SK-N-SH (cell line): ENCODE data around the gene SMYD3. TPM values are rescaled to one million over a fixed set of nuclear protein-coding genes. Genes with fewer than 3 reads are reported as not detected.
A peak's percentile ranks its signal among the peaks of the same experiment; 100 is the strongest.

Source experiments
- CTCF ChIA-PET: fragments of 300-600, 350-600 bp; formaldehyde crosslinking; extraction: SDS; loops from one replicate; lab custom pipeline; 2021; lab: Yijun Ruan, JAX
- POLR2A ChIA-PET: fragments of 350-600 bp; sonication (Branson Sonifier 250); formaldehyde crosslinking; extraction: SDS; loops from one replicate; lab custom pipeline; 2020; ENCODE audit warnings: antibody characterized with exemption, inconsistent platforms; lab: Yijun Ruan, JAX
- DNase-seq: peaks from one replicate; pipeline ENCODE4 v3.0.0; 2012
- H2AFZ ChIP-seq: fragments of 200-600 bp; sonication (generic); 2 replicates; pipeline ENCODE4 v1.8.1; 2016; ENCODE audit warnings: antibody characterized with exemption, mild to moderate bottlenecking, low read depth
- H3F3A ChIP-seq: fragments of 200-600 bp; sonication (generic); replicated peaks from 2 replicates; pipeline ENCODE3; 2016; ENCODE audit warnings: antibody characterized with exemption, mild to moderate bottlenecking; ENCODE audit not compliant: insufficient read depth
- H3K27ac ChIP-seq, 2 experiments: fragments of 200-500 bp in 1 of 2; fragments of 200-600 bp in 1 of 2; sonication (Bioruptor generic) in 1 of 2; sonication (generic), shearing (Covaris generic) in 1 of 2; 2 replicates each; pipeline versions ENCODE4 v1.5.1 to v1.6.1; 2014 to 2016; ENCODE audit warnings: low read depth in 2 of 2, inconsistent platforms in 1 of 2, low read length in 1 of 2, mild to moderate bottlenecking in 1 of 2, mixed read lengths in 1 of 2
- H3K27me3 ChIP-seq: fragments of 200-600 bp; sonication (generic), shearing (Covaris generic); 2 replicates; pipeline ENCODE4 v1.6.1; 2016; ENCODE audit warnings: mixed run types; ENCODE audit not compliant: insufficient read depth
- H3K36me3 ChIP-seq, 2 experiments: fragments of 200-500 bp in 1 of 2; fragments of 200-600 bp in 1 of 2; sonication (Bioruptor generic) in 1 of 2; sonication (generic) in 1 of 2; replicated peaks in 1 of 2; 2 replicates each; pipeline versions ENCODE3 to v1.5.1; 2014 to 2016; ENCODE audit warnings: low read length in 1 of 2, mild to moderate bottlenecking in 1 of 2; ENCODE audit not compliant: insufficient read depth in 2 of 2, control insufficient read depth in 1 of 2
- H3K4me1 ChIP-seq, 2 experiments: fragments of 200-500 bp in 1 of 2; fragments of 200-600 bp in 1 of 2; sonication (Bioruptor generic) in 1 of 2; sonication (generic), shearing (Covaris generic) in 1 of 2; 2 replicates each; pipeline versions ENCODE4 v1.5.1 to v1.6.1; 2014 to 2016; ENCODE audit warnings: low read depth in 1 of 2, low read length in 1 of 2, mixed run types in 1 of 2; ENCODE audit not compliant: insufficient read depth in 2 of 2, control insufficient read depth in 1 of 2
- H3K4me2 ChIP-seq: fragments of 200-600 bp; sonication (generic), shearing (Covaris generic); 2 replicates; pipeline ENCODE4 v1.6.1; 2017; ENCODE audit warnings: mixed run types
- H3K4me3 ChIP-seq, 2 experiments: fragments of 200-500 bp in 1 of 2; fragments of 200-600 bp in 1 of 2; sonication (Bioruptor generic) in 1 of 2; sonication (generic), shearing (Covaris generic) in 1 of 2; 2 replicates each; pipeline versions ENCODE4 v1.5.1 to v1.8.1; 2014 to 2016; ENCODE audit warnings: low read depth in 2 of 2, inconsistent platforms in 1 of 2, low read length in 1 of 2, mild to moderate bottlenecking in 1 of 2, mixed read lengths in 1 of 2, moderate library complexity in 1 of 2
- H3K79me2 ChIP-seq: fragments of 200-600 bp; sonication (generic); 2 replicates; pipeline ENCODE4 v1.8.1; 2017; ENCODE audit warnings: mild to moderate bottlenecking; ENCODE audit not compliant: insufficient read depth
- H3K9ac ChIP-seq: fragments of 200-600 bp; sonication (generic); 2 replicates; pipeline ENCODE4 v1.6.1; 2017; ENCODE audit warnings: mixed run types
- H3K9me2 ChIP-seq: fragments of 200-600 bp; sonication (generic); 2 replicates; pipeline ENCODE4 v1.6.1; 2017; ENCODE audit warnings: mixed run types
- H3K9me3 ChIP-seq: fragments of 200-600 bp; sonication (generic); 2 replicates; pipeline ENCODE4 v1.6.1; 2017; ENCODE audit warnings: mixed run types, mild to moderate bottlenecking, moderate library complexity
- H4K20me1 ChIP-seq: fragments of 200-600 bp; sonication (generic); 2 replicates; pipeline ENCODE4 v1.6.1; 2017; ENCODE audit warnings: mild to moderate bottlenecking, mixed run types; ENCODE audit not compliant: insufficient read depth
- CHD2 ChIP-seq: fragments of 150-350 bp; IDR thresholded peaks from 2 replicates; pipeline ENCODE4 v1.6.1; 2018; ENCODE audit warnings: low read length; ENCODE audit not compliant: partially characterized antibody
- FOXM1 ChIP-seq: IDR thresholded peaks from 2 replicates; pipeline ENCODE4 v1.4.0; 2012; ENCODE audit warnings: low read depth, mild to moderate bottlenecking
- JUND ChIP-seq: IDR thresholded peaks from 2 replicates; pipeline ENCODE4 v1.4.0; 2012
- MAX ChIP-seq: IDR thresholded peaks from 2 replicates; pipeline ENCODE4 v1.4.0; 2012; ENCODE audit warnings: low read depth
- MEF2A ChIP-seq: IDR thresholded peaks from 2 replicates; pipeline ENCODE4 v1.4.0; 2012; ENCODE audit warnings: low read depth, borderline replicate concordance
- NFIC ChIP-seq: IDR thresholded peaks from 2 replicates; pipeline ENCODE4 v1.4.0; 2012; ENCODE audit warnings: borderline replicate concordance
- NRF1 ChIP-seq: IDR thresholded peaks from 2 replicates; pipeline ENCODE4 v1.6.1; 2012; ENCODE audit warnings: low read depth, mild to moderate bottlenecking, low read length
- PBX3 ChIP-seq: IDR thresholded peaks from 2 replicates; pipeline ENCODE4; 2012
- POLR2AphosphoS5 ChIP-seq: IDR thresholded peaks from 2 replicates; pipeline ENCODE4 v1.6.1; 2012; ENCODE audit warnings: low read depth, low read length
- RAD21 ChIP-seq: IDR thresholded peaks from 2 replicates; pipeline ENCODE4 v1.6.1; 2012; ENCODE audit warnings: mild to moderate bottlenecking, low read length
- REST ChIP-seq: IDR thresholded peaks from 2 replicates; pipeline ENCODE4 v1.6.1; 2012; ENCODE audit warnings: mild to moderate bottlenecking, low read depth, low read length, moderate library complexity
- SIN3A ChIP-seq: IDR thresholded peaks from 2 replicates; pipeline ENCODE4 v1.6.1; 2012; ENCODE audit warnings: low read depth, mild to moderate bottlenecking, low read length, moderate library complexity, borderline replicate concordance
- SMC3 ChIP-seq: IDR thresholded peaks from 2 replicates; pipeline ENCODE4 v1.6.1; 2012; ENCODE audit warnings: low read depth, low read length, improper control_type of control experiment
- ZBTB33 ChIP-seq: IDR thresholded peaks from 2 replicates; pipeline ENCODE4 v1.4.0; 2012; ENCODE audit warnings: low read depth, borderline replicate concordance
- WGBS: methylation state at CpG from one replicate; pipeline ENCODE4 v1.1.6; 2017; ENCODE audit warnings: low lambda C conversion rate; 5-methylcytosine and 5-hydroxymethylcytosine counted together
- polyA plus RNA-seq, 3 experiments: library from polyadenylated mRNA; depleted of rRNA; stranded (reverse); fragments of >200 nt; gene quantifications; 2 replicates each; pipeline ENCODE4 v1.2.3, GENCODE V29; 2012

The SMYD3 gene
- polyA plus RNA-seq, 1 of the 3 experiments (the other 2 are of a cell fraction): 31.4 TPM

- Histone ChIP-seq H3F3A (peaks cover 29% of the 10 kb centered on the region), H3K4me3 (no peak overlapping the region), H4K20me1 (no peaks in the 10 kb centered on the region), H3K36me3 (no peaks in the 10 kb centered on the region), H2AFZ (no peak overlapping the region), H3K4me2 (no peak overlapping the region), H3K9ac (no peak overlapping the region), H3K79me2 (no peaks in the 10 kb centered on the region)
- no peak for DNase-seq
- TF ChIP-seq NFIC (no peak), CHD2 (no peak), POLR2AphosphoS5 (no peak), NRF1 (no peak), SIN3A (no peak), MAX (no peak), ZBTB33 (no peak), JUND (no peak), REST (no peak), PBX3 (no peak), SMC3 (no peak), FOXM1 (no peak), RAD21 (no peak), MEF2A (no peak)
- TF ChIP-seq, all 33 proteins: peak for 0
- H3K9me3 ChIP-seq: no peaks in the 10 kb centered on the region
- ChIA-PET CTCF (interaction anchor here (1.2 kb wide), 1 partner anchor 18 kb away, joined by 3 read pairs; no protein-coding TSS in a partner anchor), POLR2A (no interaction called here)
- H3K27ac ChIP-seq: peak overlapping the region in 1 of 2 experiments; percentile 100; a peak in 2 of 4 replicates
- H3K9me2 ChIP-seq: no peaks in the 10 kb centered on the region
- peaks cover 32 to 48% of the 10 kb centered on the region in 2 experiments for H3K4me1 ChIP-seq
- H3K27me3 ChIP-seq: no peaks in the 10 kb centered on the region
- WGBS: 94% methylated on average over 3 of the region's 3 CpGs
Observed at GRCh38 chr1:245878585-245878984, 628.5 kb downstream of the SMYD3 start.
